K562 (cell line): ENCODE data around the gene SLC10A3. TPM values are rescaled to one million over a fixed set of nuclear protein-coding genes. Genes with fewer than 3 reads are reported as not detected.

ENCODE experiments used
- JUN ChIP-seq, 2 experiments: sonication (generic) in 1 of 2; formaldehyde crosslinking in 1 of 2; IDR thresholded peaks; 2 replicates each; pipeline versions ENCODE4 v1.6.1 to v1.8.0; 2012 to 2022; ENCODE audit warnings: borderline replicate concordance in 2 of 2, mild to moderate bottlenecking in 2 of 2, improper control_type of control experiment in 1 of 2, low read depth in 1 of 2, low read length in 1 of 2, missing genetic modification reagents in 1 of 2
- KLF10 ChIP-seq: fragments of 250-450 bp; sonication (Bioruptor Pico); IDR thresholded peaks from 2 replicates; pipeline ENCODE4 v1.6.1; 2021; ENCODE audit warnings: matching md5 sums
- MAZ ChIP-seq, 2 experiments: fragments of 450-650 bp in 1 of 2; sonication (generic) in 1 of 2; formaldehyde crosslinking; IDR thresholded peaks in 1 of 2; conservative IDR thresholded peaks in 1 of 2; 2 replicates each; pipeline versions ENCODE4 v1.4.0 to v1.5.0; 2020; ENCODE audit warnings: mild to moderate bottlenecking in 1 of 2, missing genetic modification reagents in 1 of 2
- MECOM ChIP-seq: fragments of 250-450 bp; sonication (Bioruptor Pico); IDR thresholded peaks from 2 replicates; pipeline ENCODE4 v1.8.0; 2022; ENCODE audit warnings: inconsistent platforms
- POLR3A ChIP-seq: IDR thresholded peaks from 2 replicates; pipeline ENCODE4 v1.6.1; 2011; ENCODE audit warnings: borderline replicate concordance, mild to moderate bottlenecking, moderate library complexity; ENCODE audit not compliant: insufficient read length, insufficient read depth; ENCODE audit errors: extremely low read depth
- POU5F1 ChIP-seq: fragments of 150-350 bp; IDR thresholded peaks from 2 replicates; pipeline ENCODE4 v1.6.1; 2014; ENCODE audit warnings: borderline replicate concordance, low read length, low read depth, mild to moderate bottlenecking; ENCODE audit not compliant: partially characterized antibody
- RBM17 ChIP-seq: fragments of 200-400 bp; formaldehyde crosslinking; IDR thresholded peaks from 2 replicates; pipeline ENCODE4 v1.6.1; 2017; ENCODE audit warnings: low read depth, mild to moderate bottlenecking, low read length, borderline replicate concordance
- YBX1 ChIP-seq: fragments of 450-650 bp; IDR thresholded peaks from 2 replicates; pipeline ENCODE4 v1.7.1; 2016; ENCODE audit warnings: mild to moderate bottlenecking
- ZNF165 ChIP-seq: fragments of 250-450 bp; sonication (Bioruptor Pico); IDR thresholded peaks from 2 replicates; pipeline ENCODE4 v1.4.0; 2020; ENCODE audit warnings: borderline replicate concordance
- ZNF695 ChIP-seq: fragments of 450-650 bp; formaldehyde crosslinking; IDR thresholded peaks from 2 replicates; pipeline ENCODE4 v1.4.0; 2020; ENCODE audit warnings: mild to moderate bottlenecking, moderate library complexity
- polyA plus RNA-seq, 8 experiments: library from polyadenylated mRNA; depleted of rRNA in 4 of 8; stranded (reverse) in 5 of 8; unstranded in 3 of 8; fragments of >200 nt; fragmentation: Nextera tagmentation in 2 of 8; fragmentation: Illumina TruSeq in 1 of 8; extraction: Ambion mirVana in 2 of 8; extraction: Trizol in 1 of 8; gene quantifications; 2 replicates each; pipeline versions ENCODE4 v1.2.1 to v1.2.3, GENCODE V29; 2011 to 2014; ENCODE audit warnings: inconsistent platforms in 1 of 8, missing spikeins in 1 of 8
- total RNA-seq, 7 experiments: library from RNA; depleted of rRNA in 6 of 7; stranded (reverse); fragments of >200 nt in 6 of 7; fragmentation: Illumina TruSeq in 2 of 7; extraction: Trizol in 2 of 7; gene quantifications; 2 replicates each; pipeline versions ENCODE4 v1.2.1 to v1.2.3, GENCODE V29; 2011 to 2021; ENCODE audit warnings: low replicate concordance in 1 of 7
- TF ChIP-seq, protein P1 (sequence below): IDR thresholded peaks from 2 replicates; pipeline ENCODE4 v1.6.1; 2011; ENCODE audit warnings: borderline replicate concordance, low read depth, mild to moderate bottlenecking, moderate library complexity, low read length; ENCODE audit not compliant: insufficient read depth, poor library complexity, severe bottlenecking
- TF ChIP-seq, protein P2 (sequence below): fragments of 150-350 bp; IDR thresholded peaks from 2 replicates; pipeline ENCODE4 v1.6.1; 2014; ENCODE audit warnings: low read depth, mild to moderate bottlenecking, low read length, borderline replicate concordance
- TF ChIP-seq, protein P3 (sequence below), 2 experiments: IDR thresholded peaks; 2 replicates each; pipeline ENCODE4 v1.6.1; 2012; ENCODE audit warnings: improper control_type of control experiment in 2 of 2, low read depth in 2 of 2, low read length in 2 of 2, borderline replicate concordance in 1 of 2
- TF ChIP-seq, protein P4 (sequence below): fragments of 250-450 bp; sonication (Bioruptor Pico); IDR thresholded peaks from 2 replicates; pipeline ENCODE4 v1.5.0; 2021; ENCODE audit warnings: mild to moderate bottlenecking, moderate library complexity

Gene SLC10A3
- total and polyA plus RNA-seq, 9 of the 15 experiments (the other 6 are each of a cell fraction or from before 2014, with no cell fraction given), result 5.2 to 30.6 (median 16.7) TPM

DNA sequence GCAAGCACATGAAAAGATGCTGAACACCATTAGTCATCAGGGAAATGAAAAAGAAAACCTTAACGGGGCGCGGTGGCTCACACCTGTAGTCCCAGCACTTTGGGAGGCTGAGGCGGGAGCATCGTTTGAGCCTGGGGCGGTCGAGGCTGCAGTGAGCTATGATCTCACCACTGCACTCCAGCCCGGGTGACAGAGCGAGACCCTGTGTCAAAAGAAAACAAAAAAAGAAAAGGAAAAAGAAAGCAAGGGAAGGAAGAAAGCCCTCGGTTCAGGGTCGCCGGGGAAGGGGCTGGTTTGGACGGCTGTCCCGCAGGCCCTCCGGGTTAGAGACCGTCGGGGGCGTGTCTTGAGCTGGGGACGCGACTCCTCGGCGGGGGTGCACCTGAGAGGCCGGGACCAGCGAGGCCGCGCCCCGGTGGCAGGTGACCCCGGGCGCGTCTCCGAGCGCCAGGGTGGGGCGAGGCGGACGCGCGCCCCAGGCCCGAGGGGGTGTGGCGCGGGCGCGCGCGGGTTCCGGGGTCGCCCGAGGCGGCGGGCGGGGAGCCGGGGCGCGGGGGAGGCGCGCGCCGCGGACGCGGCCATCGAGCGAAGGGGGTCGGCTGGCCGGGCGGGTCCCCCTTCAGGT, 32.8 kb downstream of the SLC10A3 start (continued):
- no peak for TF ChIP-seq KLF10 (CRISPR knock-in tag)
- TF ChIP-seq, protein P1, sequence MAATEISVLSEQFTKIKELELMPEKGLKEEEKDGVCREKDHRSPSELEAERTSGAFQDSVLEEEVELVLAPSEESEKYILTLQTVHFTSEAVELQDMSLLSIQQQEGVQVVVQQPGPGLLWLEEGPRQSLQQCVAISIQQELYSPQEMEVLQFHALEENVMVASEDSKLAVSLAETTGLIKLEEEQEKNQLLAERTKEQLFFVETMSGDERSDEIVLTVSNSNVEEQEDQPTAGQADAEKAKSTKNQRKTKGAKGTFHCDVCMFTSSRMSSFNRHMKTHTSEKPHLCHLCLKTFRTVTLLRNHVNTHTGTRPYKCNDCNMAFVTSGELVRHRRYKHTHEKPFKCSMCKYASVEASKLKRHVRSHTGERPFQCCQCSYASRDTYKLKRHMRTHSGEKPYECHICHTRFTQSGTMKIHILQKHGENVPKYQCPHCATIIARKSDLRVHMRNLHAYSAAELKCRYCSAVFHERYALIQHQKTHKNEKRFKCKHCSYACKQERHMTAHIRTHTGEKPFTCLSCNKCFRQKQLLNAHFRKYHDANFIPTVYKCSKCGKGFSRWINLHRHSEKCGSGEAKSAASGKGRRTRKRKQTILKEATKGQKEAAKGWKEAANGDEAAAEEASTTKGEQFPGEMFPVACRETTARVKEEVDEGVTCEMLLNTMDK, result no peak
- TF ChIP-seq POLR3A, result no peak
- TF ChIP-seq POU5F1, result no peak
- TF ChIP-seq, protein P2, sequence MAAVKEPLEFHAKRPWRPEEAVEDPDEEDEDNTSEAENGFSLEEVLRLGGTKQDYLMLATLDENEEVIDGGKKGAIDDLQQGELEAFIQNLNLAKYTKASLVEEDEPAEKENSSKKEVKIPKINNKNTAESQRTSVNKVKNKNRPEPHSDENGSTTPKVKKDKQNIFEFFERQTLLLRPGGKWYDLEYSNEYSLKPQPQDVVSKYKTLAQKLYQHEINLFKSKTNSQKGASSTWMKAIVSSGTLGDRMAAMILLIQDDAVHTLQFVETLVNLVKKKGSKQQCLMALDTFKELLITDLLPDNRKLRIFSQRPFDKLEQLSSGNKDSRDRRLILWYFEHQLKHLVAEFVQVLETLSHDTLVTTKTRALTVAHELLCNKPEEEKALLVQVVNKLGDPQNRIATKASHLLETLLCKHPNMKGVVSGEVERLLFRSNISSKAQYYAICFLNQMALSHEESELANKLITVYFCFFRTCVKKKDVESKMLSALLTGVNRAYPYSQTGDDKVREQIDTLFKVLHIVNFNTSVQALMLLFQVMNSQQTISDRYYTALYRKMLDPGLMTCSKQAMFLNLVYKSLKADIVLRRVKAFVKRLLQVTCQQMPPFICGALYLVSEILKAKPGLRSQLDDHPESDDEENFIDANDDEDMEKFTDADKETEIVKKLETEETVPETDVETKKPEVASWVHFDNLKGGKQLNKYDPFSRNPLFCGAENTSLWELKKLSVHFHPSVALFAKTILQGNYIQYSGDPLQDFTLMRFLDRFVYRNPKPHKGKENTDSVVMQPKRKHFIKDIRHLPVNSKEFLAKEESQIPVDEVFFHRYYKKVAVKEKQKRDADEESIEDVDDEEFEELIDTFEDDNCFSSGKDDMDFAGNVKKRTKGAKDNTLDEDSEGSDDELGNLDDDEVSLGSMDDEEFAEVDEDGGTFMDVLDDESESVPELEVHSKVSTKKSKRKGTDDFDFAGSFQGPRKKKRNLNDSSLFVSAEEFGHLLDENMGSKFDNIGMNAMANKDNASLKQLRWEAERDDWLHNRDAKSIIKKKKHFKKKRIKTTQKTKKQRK, result no peak
- TF ChIP-seq, protein P3, sequence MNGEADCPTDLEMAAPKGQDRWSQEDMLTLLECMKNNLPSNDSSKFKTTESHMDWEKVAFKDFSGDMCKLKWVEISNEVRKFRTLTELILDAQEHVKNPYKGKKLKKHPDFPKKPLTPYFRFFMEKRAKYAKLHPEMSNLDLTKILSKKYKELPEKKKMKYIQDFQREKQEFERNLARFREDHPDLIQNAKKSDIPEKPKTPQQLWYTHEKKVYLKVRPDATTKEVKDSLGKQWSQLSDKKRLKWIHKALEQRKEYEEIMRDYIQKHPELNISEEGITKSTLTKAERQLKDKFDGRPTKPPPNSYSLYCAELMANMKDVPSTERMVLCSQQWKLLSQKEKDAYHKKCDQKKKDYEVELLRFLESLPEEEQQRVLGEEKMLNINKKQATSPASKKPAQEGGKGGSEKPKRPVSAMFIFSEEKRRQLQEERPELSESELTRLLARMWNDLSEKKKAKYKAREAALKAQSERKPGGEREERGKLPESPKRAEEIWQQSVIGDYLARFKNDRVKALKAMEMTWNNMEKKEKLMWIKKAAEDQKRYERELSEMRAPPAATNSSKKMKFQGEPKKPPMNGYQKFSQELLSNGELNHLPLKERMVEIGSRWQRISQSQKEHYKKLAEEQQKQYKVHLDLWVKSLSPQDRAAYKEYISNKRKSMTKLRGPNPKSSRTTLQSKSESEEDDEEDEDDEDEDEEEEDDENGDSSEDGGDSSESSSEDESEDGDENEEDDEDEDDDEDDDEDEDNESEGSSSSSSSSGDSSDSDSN (IDR thresholded peaks at IDR 0.05; ENCODE audit: borderline replicate concordance in 1 of 2, low read depth in 2 of 2, low read length in 2 of 2), result no peak
- TF ChIP-seq, protein P4, sequence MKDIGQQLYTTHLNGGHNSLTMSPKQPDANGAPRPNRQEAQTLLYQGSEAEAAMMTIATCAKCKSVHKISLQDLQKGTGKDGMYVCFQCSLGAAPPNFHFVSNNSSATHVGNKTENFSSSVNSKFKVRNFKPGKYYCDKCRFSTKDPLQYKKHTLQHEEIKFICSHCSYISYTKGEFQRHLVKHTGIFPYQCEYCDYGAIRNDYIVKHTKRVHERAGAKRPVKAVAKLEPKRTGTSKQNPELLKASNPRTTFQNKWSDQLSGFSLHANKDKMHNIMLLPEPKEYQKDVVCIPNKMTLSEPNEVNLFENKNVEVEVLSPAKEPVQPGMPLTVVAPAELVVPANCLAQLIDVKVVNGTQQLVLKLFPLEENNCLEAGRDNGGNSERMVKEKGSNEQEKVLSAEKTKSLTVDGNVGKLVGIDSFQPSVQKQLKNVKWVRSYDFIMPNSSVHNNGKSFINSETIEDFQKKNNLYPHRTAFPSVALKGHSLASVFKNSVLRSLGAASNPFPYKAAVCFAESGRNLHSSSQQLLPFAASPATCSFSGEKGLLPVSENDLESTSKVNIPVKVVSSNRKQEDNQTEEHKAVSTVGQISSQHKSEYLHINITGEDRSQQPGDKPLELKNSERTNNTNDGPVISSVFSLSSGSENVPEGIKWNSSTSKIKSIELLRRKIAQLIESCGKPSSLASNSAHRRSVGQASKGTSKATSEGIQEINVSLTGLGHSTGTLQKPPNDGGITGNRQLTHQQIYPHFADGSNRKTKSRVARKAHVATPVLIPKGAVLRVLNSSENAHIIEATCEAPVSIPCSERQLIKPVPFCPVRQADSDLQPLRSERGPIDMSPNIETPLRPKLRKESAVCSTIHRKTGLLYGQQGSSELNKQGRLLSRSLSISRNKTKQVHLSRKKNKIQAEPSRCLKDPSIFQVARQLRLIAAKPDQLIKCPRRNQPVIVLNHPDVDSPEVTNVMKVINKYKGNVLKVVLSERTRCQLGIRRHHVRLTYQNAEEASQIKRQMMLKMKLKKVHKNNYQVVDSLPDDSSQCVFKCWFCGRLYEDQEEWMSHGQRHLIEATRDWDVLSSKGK (CRISPR knock-in tag), result no peak
- no peak for TF ChIP-seq MECOM
- no peak for TF ChIP-seq ZNF165 (CRISPR knock-in tag)
- TF ChIP-seq ZNF695 (CRISPR knock-in tag), result no peak
- no peak for TF ChIP-seq YBX1
- TF ChIP-seq MAZ (CRISPR knock-in tag; conservative IDR thresholded peaks at IDR 0.05 in 1 of 2, IDR thresholded peaks at IDR 0.05 in 1 of 2), result peak in 1 of 2 experiments; percentile 44; a peak in 1 of 4 replicates
- no peak for TF ChIP-seq JUN (IDR thresholded peaks at IDR 0.05; ENCODE audit: borderline replicate concordance, low read depth, low read length)
- TF ChIP-seq JUN (CRISPR knock-in tag; IDR thresholded peaks at IDR 0.05; ENCODE audit: borderline replicate concordance), result no peak
- no peak for TF ChIP-seq RBM17
